Measurements from ENCODE around the gene DTX1.
"Not testable (repeated sequence)": the region's sequence is repeated elsewhere in the genome, so short reads cannot be mapped to it uniquely, and the experiment has no call there.

DTX1 gene

GRCh38 chr12:113133666-113134065 is 77.1 kb downstream of the DTX1 start:
- no peak for DNase-seq (ENCODE audit: low read depth, low spot score)
- H3K27ac ChIP-seq, result no peak overlapping the region

- no peak for DNase-seq (ENCODE audit: low read depth, low spot score)
These were observed 77.5 kb downstream of the DTX1 start for GRCh38 chr12:113134071-113134470.

GRCh38 chr12:113134521-113134951 is 78.0 kb downstream of the DTX1 start:
- DNase-seq (ENCODE audit: low read depth, low spot score), result no peak
- H3K27ac ChIP-seq, result no peak overlapping the region

More at GRCh38 chr12:113134071-113134470, 77.5 kb downstream of the DTX1 start:
- no peak overlapping the region for H3K27ac ChIP-seq

- H3K27ac ChIP-seq, result peak within 1 kb of the TSS; percentile 9
- no peak for DNase-seq (ENCODE audit: low read depth, low spot score)
These were observed 78.9 kb downstream of the DTX1 start, which contains the start of gene RASAL1 for GRCh38 chr12:113135178-113136127. Gene RASAL1 (minus strand): TSS chr12:113135761. CDS start chr12:113135462, 299 bp downstream.

GRCh38 chr12:113136128-113136989 is 79.8 kb downstream of the DTX1 start:
- DNase-seq (ENCODE audit: low read depth, low spot score), result no peak

GRCh38 chr12:113136990-113137511 is 80.5 kb downstream of the DTX1 start:
- DNase-seq (ENCODE audit: low read depth, low spot score), result no peak
- H3K27ac ChIP-seq, result no peak overlapping the region

More at GRCh38 chr12:113136128-113136989, 79.8 kb downstream of the DTX1 start:
- peak overlapping the region; percentile 9 for H3K27ac ChIP-seq

GRCh38 chr12:113137861-113138783 is 81.6 kb downstream of the DTX1 start:
- no peak for DNase-seq (ENCODE audit: low read depth, low spot score)
- no peak overlapping the region for H3K27ac ChIP-seq

- no peak overlapping the region for H3K27ac ChIP-seq
- DNase-seq (ENCODE audit: low read depth, low spot score), result no peak
These were observed 82.3 kb downstream of the DTX1 start for GRCh38 chr12:113138826-113139225.

- no peak overlapping the region for H3K27ac ChIP-seq
- DNase-seq (ENCODE audit: low read depth, low spot score), result no peak
These were observed 84.2 kb downstream of the DTX1 start for GRCh38 chr12:113140706-113141105.

- not testable (repeated sequence) for DNase-seq (ENCODE audit: low read depth, low spot score); H3K27ac ChIP-seq
These were observed 85.2 kb downstream of the DTX1 start for GRCh38 chr12:113141716-113142115.

- DNase-seq (ENCODE audit: low read depth, low spot score), result no peak
- no peak overlapping the region for H3K27ac ChIP-seq
These were observed 85.8 kb downstream of the DTX1 start for GRCh38 chr12:113142173-113142885.

- H3K27ac ChIP-seq, result no peak overlapping the region
- no peak for DNase-seq (ENCODE audit: low read depth, low spot score)
These were observed 86.4 kb downstream of the DTX1 start for GRCh38 chr12:113142886-113143332.

GRCh38 chr12:113143959-113144358 is 87.4 kb downstream of the DTX1 start:
- no peak for DNase-seq (ENCODE audit: low read depth, low spot score)

GRCh38 chr12:113144806-113145205 is 88.3 kb downstream of the DTX1 start:
- no peak overlapping the region for H3K27ac ChIP-seq
- DNase-seq (ENCODE audit: low read depth, low spot score), result no peak

More at GRCh38 chr12:113143959-113144358, 87.4 kb downstream of the DTX1 start:
- no peak overlapping the region for H3K27ac ChIP-seq

- DNase-seq (ENCODE audit: low read depth, low spot score), result no peak
These were observed 89.4 kb downstream of the DTX1 start for GRCh38 chr12:113145720-113146551.

GRCh38 chr12:113146999-113147398 is 90.5 kb downstream of the DTX1 start:
- DNase-seq (ENCODE audit: low read depth, low spot score), result no peak
- no peak overlapping the region for H3K27ac ChIP-seq

More at GRCh38 chr12:113145720-113146551, 89.4 kb downstream of the DTX1 start:
- no peak overlapping the region for H3K27ac ChIP-seq
